ENCODE data around the gene NTM. TPM values are rescaled to one million over a fixed set of nuclear protein-coding genes. Genes with fewer than 3 reads are reported as not detected.

The NTM gene
- total RNA-seq, 1 donor from 2014 or later: not detected

GRCh38 chr11:131640320-131640719 is 269.9 kb downstream of the NTM start:
- H3K36me3 Mint-ChIP-seq (ENCODE audit: low read depth): no peaks in the 10 kb centered on the region
- ChIA-PET CTCF (no interaction called here), POLR2A (no interaction called here)
- ATAC-seq (ENCODE audit: low read depth): no peak
- no peaks in the 10 kb centered on the region for H3K4me1 Mint-ChIP-seq
- H3K27me3 Mint-ChIP-seq: peaks cover 2% of the 10 kb centered on the region
- no peak overlapping the region for H3K4me3 Mint-ChIP-seq
- H3K27ac Mint-ChIP-seq: no peak overlapping the region
- no peaks in the 10 kb centered on the region for H3K9me3 Mint-ChIP-seq
- DNase-seq: no peak
- intact Hi-C loops (cut with micrococcal nuclease): no loop called here
- TF ChIP-seq CTCF (IDR thresholded peaks at IDR 0.05): no peak

GRCh38 chr11:131642756-131643531 is 272.5 kb downstream of the NTM start:
- ChIA-PET CTCF (no interaction called here), POLR2A (no interaction called here)
- Mint-ChIP-seq H3K36me3 (ENCODE audit: low read depth) (no peaks in the 10 kb centered on the region), H3K4me1 (no peaks in the 10 kb centered on the region), H3K4me3 (no peak overlapping the region), H3K27ac (no peak overlapping the region), H3K27me3 (peaks cover 2% of the 10 kb centered on the region), H3K9me3 (peaks cover 1% of the 10 kb centered on the region)
- no peak for DNase-seq
- TF ChIP-seq CTCF (IDR thresholded peaks at IDR 0.05): no peak
- intact Hi-C loops (cut with micrococcal nuclease): no loop called here
- ATAC-seq (ENCODE audit: low read depth): no peak

GRCh38 chr11:131644204-131644795 is 273.9 kb downstream of the NTM start:
- DNase-seq: no peak
- no peak for TF ChIP-seq CTCF (IDR thresholded peaks at IDR 0.05)
- H3K36me3 Mint-ChIP-seq (ENCODE audit: low read depth): no peaks in the 10 kb centered on the region
- no peaks in the 10 kb centered on the region for H3K4me1 Mint-ChIP-seq
- CTCF ChIA-PET: no interaction called here
- ATAC-seq (ENCODE audit: low read depth): no peak
- H3K4me3 Mint-ChIP-seq: no peak overlapping the region
- H3K27me3 Mint-ChIP-seq: peaks cover 2% of the 10 kb centered on the region
- no peak overlapping the region for H3K27ac Mint-ChIP-seq
- peaks cover 6% of the 10 kb centered on the region for H3K9me3 Mint-ChIP-seq
- POLR2A ChIA-PET: no interaction called here
- intact Hi-C loops (cut with micrococcal nuclease): no loop called here

GRCh38 chr11:131645237-131645636 is 274.8 kb downstream of the NTM start:
- H3K4me1 Mint-ChIP-seq: no peaks in the 10 kb centered on the region
- no peak for DNase-seq
- TF ChIP-seq CTCF (IDR thresholded peaks at IDR 0.05): no peak
- ATAC-seq (ENCODE audit: low read depth): no peak
- peaks cover 6% of the 10 kb centered on the region for H3K9me3 Mint-ChIP-seq
- no peak overlapping the region for H3K27ac Mint-ChIP-seq
- peaks cover 2% of the 10 kb centered on the region for H3K27me3 Mint-ChIP-seq
- ChIA-PET CTCF (no interaction called here), POLR2A (no interaction called here)
- H3K4me3 Mint-ChIP-seq: no peak overlapping the region
- H3K36me3 Mint-ChIP-seq (ENCODE audit: low read depth): no peaks in the 10 kb centered on the region
- intact Hi-C loops (cut with micrococcal nuclease): no loop called here

GRCh38 chr11:131649856-131650255 is 279.4 kb downstream of the NTM start:
- peaks cover 6% of the 10 kb centered on the region for H3K9me3 Mint-ChIP-seq
- no peak overlapping the region for H3K4me3 Mint-ChIP-seq
- intact Hi-C loops (cut with micrococcal nuclease): no loop called here
- H3K27ac Mint-ChIP-seq: no peak overlapping the region
- ATAC-seq (ENCODE audit: low read depth) (no peak), DNase-seq (no peak)
- CTCF ChIA-PET: no interaction called here
- POLR2A ChIA-PET: no interaction called here
- no peaks in the 10 kb centered on the region for H3K27me3 Mint-ChIP-seq
- H3K36me3 Mint-ChIP-seq (ENCODE audit: low read depth): no peaks in the 10 kb centered on the region
- no peak for TF ChIP-seq CTCF (IDR thresholded peaks at IDR 0.05)
- no peaks in the 10 kb centered on the region for H3K4me1 Mint-ChIP-seq
